ENCODE measurements around the gene CIRBP. TPM values are rescaled to one million over a fixed set of nuclear protein-coding genes. Genes with fewer than 3 reads are reported as not detected.
A peak's percentile ranks its signal among the peaks of the same experiment; 100 is the strongest.

CIRBP gene
- total and polyA plus RNA-seq, 2 of the 13 experiments (the other 11 are each of a cell fraction or from before 2014, with no cell fraction given) = 133 to 140 TPM

GRCh38 chr19:1264801-1265614 is 4.1 kb upstream of the CIRBP start (continued):
- TF ChIP-seq NPAS2 (CRISPR knock-in tag; IDR thresholded peaks at IDR 0.05; ENCODE audit: borderline replicate concordance) (no peak), ZNF773 (CRISPR knock-in tag; IDR thresholded peaks at IDR 0.05; ENCODE audit: borderline replicate concordance) (no peak), ZC3H4 (CRISPR knock-in tag; IDR thresholded peaks at IDR 0.05; ENCODE audit: borderline replicate concordance) (no peak), ZFP36L1 (CRISPR knock-in tag; IDR thresholded peaks at IDR 0.05) (no peak), NR2C2 (CRISPR knock-in tag; IDR thresholded peaks at IDR 0.05; ENCODE audit: borderline replicate concordance) (no peak; the same call in 1 of the 2 replicates), HOXA7 (CRISPR knock-in tag; IDR thresholded peaks at IDR 0.05) (no peak), JDP2 (CRISPR knock-in tag; IDR thresholded peaks at IDR 0.05; ENCODE audit: borderline replicate concordance) (no peak), TBL1XR1 (IDR thresholded peaks at IDR 0.05; ENCODE audit: borderline replicate concordance, low read length, partially characterized antibody) (peak; percentile 17), DMAP1 (CRISPR knock-in tag; IDR thresholded peaks at IDR 0.05) (peak; percentile 62; the same call in 1 of the 2 replicates), ZNF713 (CRISPR knock-in tag; IDR thresholded peaks at IDR 0.05) (0 out of 2 replicates have a peak, but pooled peaks have one; percentile 37), MLLT10 (CRISPR knock-in tag; IDR thresholded peaks at IDR 0.05) (no peak), NCOR1 (IDR thresholded peaks at IDR 0.05; ENCODE audit: borderline replicate concordance, low read length) (peak; percentile 35; the same call in 1 of the 2 replicates), SKI (IDR thresholded peaks at IDR 0.05; ENCODE audit: partially characterized antibody) (peak; percentile 87), ZNF337 (CRISPR knock-in tag; IDR thresholded peaks at IDR 0.05; ENCODE audit: borderline replicate concordance, low read depth) (no peak), BATF2 (CRISPR knock-in tag; IDR thresholded peaks at IDR 0.05) (no peak), ZNF180 (CRISPR knock-in tag; IDR thresholded peaks at IDR 0.05; ENCODE audit: borderline replicate concordance, low read depth) (no peak), SP2 (CRISPR knock-in tag; IDR thresholded peaks at IDR 0.05) (no peak), ATF7 (IDR thresholded peaks at IDR 0.05) (peak; percentile 73), ATF7 (CRISPR knock-in tag; IDR thresholded peaks at IDR 0.05) (peak; percentile 98)
- TF ChIP-seq, protein P1, sequence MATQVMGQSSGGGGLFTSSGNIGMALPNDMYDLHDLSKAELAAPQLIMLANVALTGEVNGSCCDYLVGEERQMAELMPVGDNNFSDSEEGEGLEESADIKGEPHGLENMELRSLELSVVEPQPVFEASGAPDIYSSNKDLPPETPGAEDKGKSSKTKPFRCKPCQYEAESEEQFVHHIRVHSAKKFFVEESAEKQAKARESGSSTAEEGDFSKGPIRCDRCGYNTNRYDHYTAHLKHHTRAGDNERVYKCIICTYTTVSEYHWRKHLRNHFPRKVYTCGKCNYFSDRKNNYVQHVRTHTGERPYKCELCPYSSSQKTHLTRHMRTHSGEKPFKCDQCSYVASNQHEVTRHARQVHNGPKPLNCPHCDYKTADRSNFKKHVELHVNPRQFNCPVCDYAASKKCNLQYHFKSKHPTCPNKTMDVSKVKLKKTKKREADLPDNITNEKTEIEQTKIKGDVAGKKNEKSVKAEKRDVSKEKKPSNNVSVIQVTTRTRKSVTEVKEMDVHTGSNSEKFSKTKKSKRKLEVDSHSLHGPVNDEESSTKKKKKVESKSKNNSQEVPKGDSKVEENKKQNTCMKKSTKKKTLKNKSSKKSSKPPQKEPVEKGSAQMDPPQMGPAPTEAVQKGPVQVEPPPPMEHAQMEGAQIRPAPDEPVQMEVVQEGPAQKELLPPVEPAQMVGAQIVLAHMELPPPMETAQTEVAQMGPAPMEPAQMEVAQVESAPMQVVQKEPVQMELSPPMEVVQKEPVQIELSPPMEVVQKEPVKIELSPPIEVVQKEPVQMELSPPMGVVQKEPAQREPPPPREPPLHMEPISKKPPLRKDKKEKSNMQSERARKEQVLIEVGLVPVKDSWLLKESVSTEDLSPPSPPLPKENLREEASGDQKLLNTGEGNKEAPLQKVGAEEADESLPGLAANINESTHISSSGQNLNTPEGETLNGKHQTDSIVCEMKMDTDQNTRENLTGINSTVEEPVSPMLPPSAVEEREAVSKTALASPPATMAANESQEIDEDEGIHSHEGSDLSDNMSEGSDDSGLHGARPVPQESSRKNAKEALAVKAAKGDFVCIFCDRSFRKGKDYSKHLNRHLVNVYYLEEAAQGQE (IDR thresholded peaks at IDR 0.05; ENCODE audit: borderline replicate concordance in 1 of 2, low read depth in 1 of 2, low read length in 2 of 2) = no peak
- TF ChIP-seq, protein P2, sequence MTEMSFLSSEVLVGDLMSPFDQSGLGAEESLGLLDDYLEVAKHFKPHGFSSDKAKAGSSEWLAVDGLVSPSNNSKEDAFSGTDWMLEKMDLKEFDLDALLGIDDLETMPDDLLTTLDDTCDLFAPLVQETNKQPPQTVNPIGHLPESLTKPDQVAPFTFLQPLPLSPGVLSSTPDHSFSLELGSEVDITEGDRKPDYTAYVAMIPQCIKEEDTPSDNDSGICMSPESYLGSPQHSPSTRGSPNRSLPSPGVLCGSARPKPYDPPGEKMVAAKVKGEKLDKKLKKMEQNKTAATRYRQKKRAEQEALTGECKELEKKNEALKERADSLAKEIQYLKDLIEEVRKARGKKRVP (CRISPR knock-in tag; IDR thresholded peaks at IDR 0.05) = 0 out of 4 replicates have a peak, but pooled peaks of 1 of the 2 experiments have one; percentile 19
- TF ChIP-seq, protein P3, sequence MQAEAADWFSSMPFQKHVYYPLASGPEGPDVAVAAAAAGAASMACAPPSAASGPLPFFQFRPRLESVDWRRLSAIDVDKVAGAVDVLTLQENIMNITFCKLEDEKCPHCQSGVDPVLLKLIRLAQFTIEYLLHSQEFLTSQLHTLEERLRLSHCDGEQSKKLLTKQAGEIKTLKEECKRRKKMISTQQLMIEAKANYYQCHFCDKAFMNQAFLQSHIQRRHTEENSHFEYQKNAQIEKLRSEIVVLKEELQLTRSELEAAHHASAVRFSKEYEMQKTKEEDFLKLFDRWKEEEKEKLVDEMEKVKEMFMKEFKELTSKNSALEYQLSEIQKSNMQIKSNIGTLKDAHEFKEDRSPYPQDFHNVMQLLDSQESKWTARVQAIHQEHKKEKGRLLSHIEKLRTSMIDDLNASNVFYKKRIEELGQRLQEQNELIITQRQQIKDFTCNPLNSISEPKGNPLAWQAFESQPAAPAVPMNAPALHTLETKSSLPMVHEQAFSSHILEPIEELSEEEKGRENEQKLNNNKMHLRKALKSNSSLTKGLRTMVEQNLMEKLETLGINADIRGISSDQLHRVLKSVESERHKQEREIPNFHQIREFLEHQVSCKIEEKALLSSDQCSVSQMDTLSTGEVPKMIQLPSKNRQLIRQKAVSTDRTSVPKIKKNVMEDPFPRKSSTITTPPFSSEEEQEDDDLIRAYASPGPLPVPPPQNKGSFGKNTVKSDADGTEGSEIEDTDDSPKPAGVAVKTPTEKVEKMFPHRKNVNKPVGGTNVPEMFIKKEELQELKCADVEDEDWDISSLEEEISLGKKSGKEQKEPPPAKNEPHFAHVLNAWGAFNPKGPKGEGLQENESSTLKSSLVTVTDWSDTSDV (CRISPR knock-in tag; IDR thresholded peaks at IDR 0.05) = no peak

All from HepG2 (cell line).